Neuron (in vitro differentiated cells): ENCODE measurements around the gene ATXN1.

Source experiments
- H2AFZ ChIP-seq: one replicate; pipeline ENCODE4 v1.6.1; 2013; ENCODE audit warnings: low read depth, mild to moderate bottlenecking, inconsistent platforms, low read length, moderate library complexity
- H3K27me3 ChIP-seq: one replicate; pipeline ENCODE4 v1.6.1; 2013; ENCODE audit warnings: low read length; ENCODE audit not compliant: insufficient read depth
- H3K36me3 ChIP-seq: one replicate; pipeline ENCODE4 v1.6.1; 2013; ENCODE audit warnings: low read length; ENCODE audit not compliant: insufficient read depth
- H3K4me1 ChIP-seq: one replicate; pipeline ENCODE4 v1.6.1; 2013; ENCODE audit warnings: low read length; ENCODE audit not compliant: insufficient read depth
- H3K4me3 ChIP-seq: 2 replicates; pipeline ENCODE4 v1.5.1; 2013; ENCODE audit warnings: mild to moderate bottlenecking, low read length, moderate library complexity
- H3K9me3 ChIP-seq: one replicate; pipeline ENCODE4 v1.6.1; 2013; ENCODE audit warnings: low read length

ATXN1 gene

DNA sequence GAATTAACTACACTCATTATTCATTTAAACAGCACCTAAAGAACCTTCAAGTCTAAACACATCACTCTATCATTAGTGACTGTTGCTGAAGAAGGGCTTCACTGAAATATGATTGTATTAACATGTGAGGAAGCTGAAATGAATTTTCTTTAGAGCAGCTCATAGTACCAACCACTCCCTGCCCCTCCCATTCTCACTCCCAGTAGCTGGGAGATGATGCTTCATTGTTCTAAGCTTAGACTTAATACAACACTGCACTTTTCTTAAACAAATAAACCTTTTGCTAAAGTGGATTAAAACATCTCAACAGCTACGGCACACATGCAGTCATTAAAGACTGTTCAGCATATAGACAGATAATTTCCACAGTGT is 63.1 kb downstream of the ATXN1 start:
- Histone ChIP-seq H3K4me3 (no peak overlapping the region), H3K36me3 (no peaks in the 10 kb centered on the region), H2AFZ (no peak overlapping the region), H3K27me3 (no peaks in the 10 kb centered on the region), H3K4me1 (peaks cover 22% of the 10 kb centered on the region), H3K9me3 (no peaks in the 10 kb centered on the region)

DNA sequence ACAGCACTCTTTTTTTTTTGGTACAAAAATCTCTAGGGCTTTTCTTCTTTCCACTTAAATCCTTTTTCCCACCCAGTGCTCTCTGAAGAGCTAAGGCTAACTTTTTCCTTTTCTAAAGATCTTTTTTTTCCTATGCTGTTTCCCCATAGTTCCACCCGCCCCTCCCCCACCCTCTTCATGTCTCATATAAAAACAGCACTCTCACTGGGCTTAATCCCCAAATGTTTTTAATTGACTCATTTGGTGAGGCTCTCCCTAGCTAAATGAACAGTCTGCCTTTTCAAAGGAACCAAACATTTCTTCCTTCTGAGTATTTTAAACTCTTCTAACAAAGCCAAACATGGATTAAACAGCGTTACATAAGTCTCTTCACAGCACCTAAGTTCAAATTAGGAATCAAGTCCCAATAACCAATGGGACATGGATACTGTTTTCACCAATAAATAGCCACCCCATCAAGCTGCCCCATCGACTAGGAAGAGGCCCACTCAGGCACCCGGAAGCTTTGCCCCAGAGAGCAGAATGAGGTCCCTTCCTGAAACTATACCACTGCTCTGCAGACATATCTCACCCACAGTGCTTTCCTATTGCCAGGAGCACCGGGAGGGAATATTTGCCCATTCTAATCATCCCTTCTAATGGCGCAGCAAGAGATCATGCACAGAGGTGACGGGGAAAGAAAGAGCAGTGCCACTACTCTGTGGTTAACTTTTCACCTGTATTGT is 63.7 kb downstream of the ATXN1 start:
- Histone ChIP-seq H3K4me1 (peaks cover 22% of the 10 kb centered on the region), H3K27me3 (no peaks in the 10 kb centered on the region), H3K4me3 (no peak overlapping the region), H3K36me3 (no peaks in the 10 kb centered on the region), H2AFZ (no peak overlapping the region), H3K9me3 (no peaks in the 10 kb centered on the region)

DNA sequence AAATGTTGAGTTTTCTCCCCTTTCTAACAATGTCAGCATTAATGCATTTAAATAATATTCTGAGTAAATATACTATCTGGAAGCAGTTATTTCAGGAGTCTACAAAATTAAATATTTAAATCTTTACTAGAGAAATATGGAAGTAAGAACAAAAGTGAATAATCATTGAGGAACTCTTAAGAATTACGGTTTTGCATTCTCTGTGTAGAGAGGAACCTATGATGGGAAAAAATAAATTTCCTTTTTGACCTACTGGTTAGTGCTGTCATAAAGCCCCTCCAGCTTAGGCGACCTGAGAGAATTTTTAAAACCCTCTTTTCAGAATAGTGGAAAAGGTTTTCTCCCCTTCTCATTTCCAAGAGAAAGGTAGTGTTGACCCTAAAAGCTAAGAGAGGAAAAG is 64.8 kb downstream of the ATXN1 start:
- Histone ChIP-seq H3K4me3 (no peak overlapping the region), H2AFZ (no peak overlapping the region), H3K27me3 (no peaks in the 10 kb centered on the region), H3K36me3 (no peaks in the 10 kb centered on the region), H3K4me1 (peaks cover 22% of the 10 kb centered on the region), H3K9me3 (no peaks in the 10 kb centered on the region)

DNA sequence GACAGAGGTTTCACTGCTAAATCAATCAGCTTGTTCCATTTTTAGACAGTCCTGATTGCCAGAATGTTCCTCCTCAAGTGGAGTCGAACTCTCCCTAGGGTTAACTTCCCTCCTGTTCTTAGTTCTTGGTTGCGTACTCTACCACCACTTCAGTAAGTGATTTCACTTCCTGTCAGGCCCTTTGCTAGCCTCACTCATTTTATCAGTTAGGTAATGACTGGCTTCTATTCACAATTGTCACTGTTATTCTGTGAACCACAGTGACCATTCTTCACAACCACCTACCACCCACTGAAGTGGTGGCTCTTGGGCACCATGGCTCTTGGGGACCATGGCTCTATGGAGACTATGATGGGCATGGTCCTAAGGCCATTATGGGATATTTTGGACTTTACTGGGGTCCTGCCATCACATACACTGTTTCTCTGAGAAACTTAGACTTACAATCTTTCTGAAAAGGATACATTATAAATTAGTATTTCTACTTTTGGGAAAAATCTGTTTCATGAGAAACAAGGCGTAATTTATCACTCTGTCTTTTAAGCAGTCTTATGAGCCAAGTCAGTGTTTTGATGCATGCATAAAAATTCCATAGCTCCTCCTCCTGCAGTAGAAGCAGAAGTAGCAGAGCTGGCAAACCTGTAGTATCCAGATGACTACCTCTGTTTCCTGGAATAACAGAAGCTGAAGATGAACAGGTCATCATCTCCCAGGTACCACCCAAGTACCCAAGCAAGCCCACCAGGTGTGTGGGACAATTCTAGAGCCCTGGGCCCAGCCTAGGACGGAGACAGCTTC is 66.3 kb downstream of the ATXN1 start:
- Histone ChIP-seq H3K9me3 (no peaks in the 10 kb centered on the region), H3K4me1 (peaks cover 15% of the 10 kb centered on the region), H2AFZ (no peak overlapping the region), H3K27me3 (no peaks in the 10 kb centered on the region), H3K36me3 (no peaks in the 10 kb centered on the region), H3K4me3 (no peak overlapping the region)

DNA sequence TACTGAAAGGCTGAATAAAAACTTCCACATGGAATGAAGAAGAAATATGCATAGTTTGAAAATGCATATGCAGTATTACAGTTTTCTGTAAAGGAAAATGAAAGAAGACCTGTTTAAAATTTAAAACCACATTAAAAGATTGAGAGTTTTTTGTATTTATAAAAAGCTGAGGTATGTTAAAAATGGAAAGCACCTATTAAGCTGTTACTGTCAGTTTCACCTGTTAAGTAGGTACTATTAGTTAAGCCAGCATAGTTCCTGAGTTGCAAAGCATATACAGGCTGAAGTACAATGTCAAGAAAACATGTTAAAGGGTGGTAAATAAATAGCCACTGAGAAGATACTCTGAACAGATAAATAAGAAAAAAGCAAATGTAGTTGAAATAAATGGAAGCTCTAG is 69.9 kb downstream of the ATXN1 start:
- Histone ChIP-seq H3K9me3 (no peaks in the 10 kb centered on the region), H3K4me1 (no peaks in the 10 kb centered on the region), H2AFZ (no peak overlapping the region), H3K4me3 (no peak overlapping the region), H3K36me3 (no peaks in the 10 kb centered on the region), H3K27me3 (no peaks in the 10 kb centered on the region)

DNA sequence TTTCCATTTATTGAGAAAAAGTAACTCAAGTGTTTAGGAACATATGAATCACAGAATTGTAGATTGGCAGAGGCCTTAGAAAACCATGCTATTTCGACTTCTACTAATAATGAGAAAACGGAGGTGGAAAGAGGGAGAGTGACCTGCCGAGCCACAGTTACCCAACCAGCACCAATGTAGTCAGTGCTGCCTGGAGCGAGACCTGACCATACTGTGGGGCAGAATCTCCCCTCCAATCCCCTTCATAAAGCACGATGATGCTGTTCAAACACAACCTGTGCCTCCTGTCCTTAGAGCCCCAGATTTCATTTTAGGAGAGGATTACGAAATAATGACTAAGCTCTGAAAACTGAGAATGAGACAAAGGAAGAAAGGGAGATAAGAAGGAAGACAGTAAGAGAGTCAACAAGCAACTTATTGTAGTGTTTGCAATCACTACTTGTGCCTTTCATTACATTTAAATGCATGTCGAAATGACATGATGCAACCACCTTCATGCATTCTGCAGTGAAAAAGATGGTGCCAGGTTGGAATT is 70.6 kb downstream of the ATXN1 start:
- H3K27me3 ChIP-seq = no peaks in the 10 kb centered on the region
- no peaks in the 10 kb centered on the region for H3K36me3 ChIP-seq
- no peak overlapping the region for H3K4me3 ChIP-seq
- no peaks in the 10 kb centered on the region for H3K4me1 ChIP-seq
- no peaks in the 10 kb centered on the region for H3K9me3 ChIP-seq
- H2AFZ ChIP-seq = no peak overlapping the region

DNA sequence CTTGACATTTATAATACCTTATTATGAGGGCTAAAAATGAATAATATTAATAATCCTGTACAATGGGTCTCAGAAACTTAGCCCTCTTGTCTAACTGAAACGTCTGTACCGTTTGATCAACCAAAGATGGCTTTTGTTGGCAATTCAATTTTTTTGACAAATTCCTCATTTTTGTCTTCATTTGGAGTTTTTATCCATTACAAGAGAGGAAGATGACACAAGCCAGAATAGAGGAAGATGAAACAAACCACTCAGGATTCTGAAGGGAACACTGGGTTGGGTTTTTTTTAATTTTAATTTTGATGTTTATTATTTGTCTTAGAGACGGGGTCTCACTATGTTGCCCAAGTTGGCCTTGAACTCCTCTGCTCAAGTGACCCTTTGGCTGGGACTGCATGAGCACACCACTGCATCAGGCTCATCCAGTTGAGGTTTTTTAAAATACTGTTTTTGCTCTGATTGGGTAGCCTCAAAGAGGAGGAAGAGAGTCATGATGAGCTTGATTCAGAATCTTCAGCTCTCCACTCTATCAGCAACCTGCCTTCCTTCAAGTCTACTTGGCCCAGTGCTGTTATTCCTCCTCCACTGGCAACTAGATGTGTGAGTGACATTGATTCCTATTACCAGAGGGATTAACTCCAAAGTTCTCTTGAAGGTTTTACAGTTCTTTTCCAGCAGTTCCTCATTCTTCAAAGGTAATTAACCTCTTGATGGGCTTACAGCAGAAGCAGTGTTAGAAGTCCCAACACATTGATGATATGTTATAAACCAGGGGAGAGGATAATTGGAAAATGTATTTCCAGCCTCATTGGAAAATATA is 71.3 kb downstream of the ATXN1 start:
- Histone ChIP-seq H3K4me3 (no peak overlapping the region), H3K27me3 (no peaks in the 10 kb centered on the region), H3K36me3 (no peaks in the 10 kb centered on the region), H3K4me1 (no peaks in the 10 kb centered on the region), H2AFZ (no peak overlapping the region), H3K9me3 (no peaks in the 10 kb centered on the region)

DNA sequence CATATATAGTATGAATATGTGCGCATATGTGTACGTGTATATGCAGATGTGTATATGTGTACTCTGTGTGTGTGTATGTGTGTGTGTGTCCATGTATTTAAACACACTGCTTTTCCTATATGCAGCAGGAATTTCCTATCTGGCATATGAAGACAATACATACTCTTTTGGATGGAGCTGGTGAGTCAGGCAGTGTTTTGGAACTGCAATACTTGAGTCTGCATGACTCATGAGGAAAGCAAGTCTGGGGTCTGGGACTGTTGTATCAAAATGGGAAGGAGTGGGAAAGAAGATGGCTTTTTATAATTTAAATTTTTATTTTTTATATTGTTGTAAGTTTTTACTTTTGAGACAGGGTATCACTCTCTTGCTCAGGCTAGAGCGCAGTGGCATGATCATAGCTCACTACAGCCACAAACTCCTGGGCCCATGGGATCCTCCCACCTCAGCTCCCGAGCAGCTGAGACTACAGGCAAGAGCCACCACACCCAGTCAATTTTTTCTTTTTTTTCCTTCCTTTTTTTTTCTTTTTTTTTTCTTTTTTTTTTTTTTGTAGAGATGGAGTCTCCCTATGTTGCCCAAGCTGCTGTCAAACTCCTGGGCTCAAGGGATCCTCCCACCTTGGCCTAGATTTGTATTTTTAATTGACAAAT is 72.2 kb downstream of the ATXN1 start:
- Histone ChIP-seq H3K27me3 (no peaks in the 10 kb centered on the region), H3K36me3 (no peaks in the 10 kb centered on the region), H3K4me3 (no peak overlapping the region), H3K4me1 (no peaks in the 10 kb centered on the region), H3K9me3 (no peaks in the 10 kb centered on the region), H2AFZ (no peak overlapping the region)

DNA sequence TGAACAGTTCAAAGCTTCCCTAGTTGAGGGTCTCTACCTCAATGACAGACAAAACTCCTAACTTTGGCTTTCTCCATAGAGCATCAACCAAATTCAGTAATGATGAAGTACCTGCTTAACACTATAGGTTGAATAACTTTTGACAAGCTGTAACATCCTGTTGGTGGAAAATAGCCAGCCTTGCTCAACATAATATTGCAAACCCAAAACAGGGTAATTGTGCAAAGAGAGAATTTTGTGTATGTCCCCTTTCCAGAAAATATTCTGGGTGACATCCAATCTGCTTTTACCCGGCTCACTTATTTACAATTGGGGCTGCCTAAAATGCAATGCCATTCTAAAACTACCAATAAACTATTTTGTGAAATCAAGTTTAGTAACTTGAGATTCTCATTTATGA is 72.8 kb downstream of the ATXN1 start:
- Histone ChIP-seq H3K4me1 (no peaks in the 10 kb centered on the region), H3K36me3 (no peaks in the 10 kb centered on the region), H2AFZ (no peak overlapping the region), H3K9me3 (no peaks in the 10 kb centered on the region), H3K4me3 (no peak overlapping the region), H3K27me3 (no peaks in the 10 kb centered on the region)

DNA sequence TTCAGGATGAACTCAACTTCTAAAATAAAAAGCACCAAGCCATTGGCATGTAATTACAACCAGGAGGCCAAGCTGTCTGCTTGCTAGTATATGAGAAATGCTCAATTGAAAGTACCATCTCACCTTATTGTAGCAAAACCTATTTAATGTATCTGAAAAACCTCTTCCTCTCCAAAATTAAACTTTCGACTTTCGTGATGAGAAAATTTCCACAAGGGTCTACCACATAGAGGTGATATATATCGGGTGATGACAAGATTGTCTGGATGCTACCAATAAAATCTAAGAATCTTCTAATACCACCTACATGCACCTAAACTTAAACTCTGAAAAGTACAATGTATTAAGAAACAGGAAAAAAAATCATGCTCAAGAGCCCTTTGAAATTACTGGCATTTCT is 74.2 kb downstream of the ATXN1 start:
- Histone ChIP-seq H2AFZ (no peak overlapping the region), H3K9me3 (no peaks in the 10 kb centered on the region), H3K4me3 (no peak overlapping the region), H3K27me3 (no peaks in the 10 kb centered on the region), H3K4me1 (no peaks in the 10 kb centered on the region), H3K36me3 (no peaks in the 10 kb centered on the region)

DNA sequence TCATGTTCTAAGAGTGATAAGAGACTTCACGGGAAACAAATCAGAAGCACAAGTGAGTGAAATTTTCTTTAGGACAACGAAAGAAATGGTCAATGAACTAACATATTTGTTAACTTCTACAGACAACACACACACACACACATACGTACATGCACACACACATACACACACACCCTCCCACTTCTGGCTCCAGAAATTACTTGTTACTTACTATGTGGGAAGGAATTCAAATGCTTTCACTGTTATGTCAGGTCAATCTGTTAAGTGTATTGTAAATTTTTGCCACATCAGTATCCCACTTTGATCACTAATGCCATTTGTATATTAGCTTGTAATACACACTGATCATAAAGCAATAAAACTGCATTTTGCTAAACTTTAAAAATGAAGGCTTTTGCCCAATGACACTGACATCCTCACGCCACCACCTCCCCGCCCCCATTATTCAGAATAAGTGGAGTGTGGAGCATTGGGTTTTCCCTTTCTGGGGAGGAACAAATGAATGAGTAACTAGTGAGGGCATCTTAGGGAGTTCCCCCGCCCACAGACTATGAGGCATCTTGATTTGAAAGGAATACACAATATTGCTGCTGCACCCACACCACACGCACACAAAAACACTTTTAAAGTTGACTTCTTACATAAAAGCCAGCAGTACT is 76.2 kb downstream of the ATXN1 start:
- Histone ChIP-seq H3K9me3 (no peaks in the 10 kb centered on the region), H3K27me3 (no peaks in the 10 kb centered on the region), H3K4me1 (no peaks in the 10 kb centered on the region), H3K4me3 (no peak overlapping the region), H2AFZ (no peak overlapping the region), H3K36me3 (no peaks in the 10 kb centered on the region)

DNA sequence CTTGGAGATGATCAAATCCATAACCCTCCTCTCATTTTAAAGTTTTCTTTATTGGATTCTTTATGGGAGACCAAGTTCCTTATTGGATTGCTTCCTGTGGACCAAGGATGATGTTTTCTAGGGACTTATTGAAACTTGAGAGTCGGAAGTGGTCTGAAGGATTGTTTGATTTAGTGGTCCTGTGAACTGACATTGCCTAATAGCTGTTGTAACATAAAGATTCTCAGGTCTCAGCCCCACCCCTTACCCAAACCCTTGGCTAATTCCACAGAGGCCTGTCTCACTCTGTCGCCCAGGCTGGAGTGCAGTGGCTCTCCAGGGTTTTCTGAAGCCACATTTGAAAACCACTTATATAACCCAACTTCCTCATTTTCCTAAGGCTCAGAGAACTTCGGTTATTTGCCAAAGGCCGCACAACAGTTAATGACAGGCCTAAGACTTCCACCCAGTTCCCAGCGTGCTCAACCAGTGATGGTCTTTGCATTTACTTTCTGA is 77.0 kb downstream of the ATXN1 start:
- H3K36me3 ChIP-seq = no peaks in the 10 kb centered on the region
- H3K27me3 ChIP-seq = no peaks in the 10 kb centered on the region
- no peaks in the 10 kb centered on the region for H3K4me1 ChIP-seq
- no peak overlapping the region for H3K4me3 ChIP-seq
- H2AFZ ChIP-seq = no peak overlapping the region
- no peaks in the 10 kb centered on the region for H3K9me3 ChIP-seq
